Neural progenitor cell (in vitro differentiated cells): Measurements from ENCODE around the gene SNX7. TPM values are rescaled to one million over a fixed set of nuclear protein-coding genes. Genes with fewer than 3 reads are reported as not detected.

ENCODE experiments used
- DNase-seq: peaks from one replicate; pipeline ENCODE4 v3.0.0-alpha.2; 2016; ENCODE audit warnings: low spot score
- H2AFZ ChIP-seq: fragments of 200-600 bp; sonication (generic); replicated peaks from 2 replicates; pipeline ENCODE4 v1.6.1; 2016; ENCODE audit warnings: antibody characterized with exemption
- H3F3A ChIP-seq: fragments of 200-600 bp; sonication (generic); 2 replicates; pipeline ENCODE4 v1.6.1; 2016; ENCODE audit warnings: antibody characterized with exemption, low read depth
- H3K27ac ChIP-seq: fragments of 200-600 bp; sonication (generic); 2 replicates; pipeline ENCODE4 v1.5.1; 2016; ENCODE audit warnings: mild to moderate bottlenecking
- H3K27me3 ChIP-seq: fragments of 200-600 bp; sonication (generic); 2 replicates; pipeline ENCODE4 v1.6.1; 2016; ENCODE audit warnings: mild to moderate bottlenecking, moderate library complexity
- H3K36me3 ChIP-seq: fragments of 200-600 bp; sonication (generic); 2 replicates; pipeline ENCODE4 v1.5.1; 2016
- H3K4me1 ChIP-seq: fragments of 200-600 bp; sonication (generic); 2 replicates; pipeline ENCODE4 v1.6.1; 2016; ENCODE audit warnings: mixed run types
- H3K4me2 ChIP-seq: fragments of 200-600 bp; sonication (generic); 2 replicates; pipeline ENCODE4 v1.6.1; 2016
- H3K4me3 ChIP-seq: fragments of 200-600 bp; sonication (generic); 2 replicates; pipeline ENCODE4 v1.5.1; 2016
- H3K79me2 ChIP-seq: fragments of 200-600 bp; sonication (generic); 2 replicates; pipeline ENCODE4 v1.6.1; 2016; ENCODE audit warnings: low read depth
- H3K9ac ChIP-seq: fragments of 200-600 bp; sonication (generic); 2 replicates; pipeline ENCODE4 v1.6.1; 2016
- H3K9me3 ChIP-seq: fragments of 200-600 bp; sonication (generic); 2 replicates; pipeline ENCODE4 v1.5.1; 2016; ENCODE audit warnings: low read depth
- H4K20me1 ChIP-seq: fragments of 200-600 bp; sonication (generic); 2 replicates; pipeline ENCODE4 v1.6.1; 2016; ENCODE audit warnings: low read depth
- H3K27ac Mint-ChIP-seq: 3 replicates; pipeline ENCODE4 v1.8.0; 2021; ENCODE audit warnings: mixed read lengths
- H3K27me3 Mint-ChIP-seq: 2 replicates; pipeline ENCODE4 v1.8.0; 2022; ENCODE audit warnings: low read depth, mild to moderate bottlenecking, inconsistent platforms, moderate library complexity, mixed read lengths; ENCODE audit not compliant: insufficient read depth
- H3K36me3 Mint-ChIP-seq: 3 replicates; pipeline ENCODE4 v1.8.0; 2021; ENCODE audit warnings: mixed read lengths
- H3K4me1 Mint-ChIP-seq: 3 replicates; pipeline ENCODE4 v1.8.0; 2021; ENCODE audit warnings: mixed read lengths
- H3K4me3 Mint-ChIP-seq: 3 replicates; pipeline ENCODE4 v1.8.0; 2021; ENCODE audit warnings: mild to moderate bottlenecking, moderate library complexity, mixed read lengths
- H3K9me3 Mint-ChIP-seq: 3 replicates; pipeline ENCODE4 v1.8.0; 2020; ENCODE audit warnings: mixed read lengths
- CTCF ChIP-seq: fragments of 200-600 bp; sonication (generic); IDR thresholded peaks from 2 replicates; pipeline ENCODE4 v1.5.1; 2017; ENCODE audit warnings: antibody characterized with exemption, mild to moderate bottlenecking
- EZH2 ChIP-seq: fragments of 200-600 bp; sonication (generic); IDR thresholded peaks from 2 replicates; pipeline ENCODE4 v1.6.1; 2017; ENCODE audit warnings: antibody characterized with exemption, mild to moderate bottlenecking, moderate library complexity
- EZH2phosphoT487 ChIP-seq: fragments of 200-600 bp; sonication (generic); IDR thresholded peaks from 2 replicates; pipeline ENCODE4 v1.6.1; 2017; ENCODE audit warnings: antibody characterized with exemption
- total RNA-seq: library from RNA; depleted of rRNA; stranded (reverse); fragments of >200 nt; gene quantifications from 2 replicates; pipeline ENCODE4 v1.2.3, GENCODE V29; 2015; ENCODE audit warnings: low replicate concordance

Gene SNX7
- total RNA-seq, 1 donor from 2014 or later = 46.7 TPM

DNA sequence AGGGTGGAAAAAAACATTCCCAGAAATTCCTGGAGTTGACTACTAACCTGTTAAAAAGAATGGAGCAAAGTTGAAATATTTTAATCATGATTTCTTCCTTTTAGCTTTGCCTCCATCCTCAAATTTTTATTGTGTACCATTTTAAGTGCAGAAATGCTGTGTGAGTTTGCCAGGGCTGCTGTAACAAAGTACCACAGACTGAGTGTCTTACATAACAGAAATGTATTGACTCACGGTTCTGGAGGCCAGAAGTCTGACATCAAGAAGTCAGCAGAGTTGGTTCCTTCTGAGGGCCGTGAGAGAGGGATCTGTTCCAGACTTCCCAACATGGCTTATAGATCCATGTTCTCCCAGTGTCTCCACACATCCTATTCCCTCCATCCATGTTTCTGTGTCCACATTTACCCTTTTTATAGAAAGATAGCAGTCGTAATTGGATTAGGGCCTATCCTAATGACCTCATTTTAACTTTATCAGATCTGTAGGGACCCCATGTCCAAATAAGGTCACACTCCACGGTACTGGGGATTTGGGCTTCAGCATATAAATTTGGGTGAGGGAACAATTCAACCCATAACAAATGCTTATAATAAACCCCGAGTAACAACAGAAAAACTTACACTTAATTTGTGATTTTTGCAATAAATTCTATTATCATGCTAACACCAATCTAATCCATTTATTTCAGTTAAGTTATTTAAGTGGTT lies 12.7 kb downstream of the SNX7 start:
- H3K79me2 ChIP-seq = peaks cover 16% of the 10 kb centered on the region

DNA sequence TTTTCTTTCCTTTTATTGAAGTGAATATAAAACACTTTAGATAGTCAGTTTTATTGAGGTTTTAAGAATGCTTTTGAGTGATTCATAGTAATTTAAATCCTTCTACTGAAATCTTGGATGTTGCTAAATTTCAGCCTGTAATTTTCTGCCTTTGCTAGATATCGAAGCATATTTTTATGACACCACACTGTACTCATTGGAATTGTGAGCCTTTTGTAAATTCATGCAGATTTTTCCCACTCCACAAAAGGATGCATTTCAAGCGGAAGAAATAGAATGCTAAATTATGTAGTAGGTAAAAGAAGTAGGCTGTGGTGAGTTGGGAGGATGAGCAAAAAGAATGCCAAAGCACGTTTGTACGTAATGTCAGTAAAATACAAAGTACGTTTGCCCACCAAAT lies 13.8 kb downstream of the SNX7 start:
- Histone ChIP-seq H3K4me3 (no peak overlapping the region), H2AFZ (no peak overlapping the region), H3K27ac (no peak overlapping the region), H3K4me2 (no peak overlapping the region), H4K20me1 (no peaks in the 10 kb centered on the region), H3K9me3 (no peaks in the 10 kb centered on the region), H3K9ac (no peak overlapping the region), H3K79me2 (peaks cover 16% of the 10 kb centered on the region), H3F3A (no peaks in the 10 kb centered on the region), H3K27me3 (no peaks in the 10 kb centered on the region), H3K36me3 (no peaks in the 10 kb centered on the region), H3K4me1 (no peaks in the 10 kb centered on the region)
- Mint-ChIP-seq H3K27ac (no peak overlapping the region), H3K27me3 (no peaks in the 10 kb centered on the region), H3K36me3 (peaks cover 4% of the 10 kb centered on the region), H3K9me3 (no peaks in the 10 kb centered on the region), H3K4me3 (no peak overlapping the region), H3K4me1 (no peaks in the 10 kb centered on the region)
- TF ChIP-seq EZH2 (no peak), EZH2phosphoT487 (no peak)
- no peak for DNase-seq

More for the DNA sequence above, 12.7 kb downstream of the SNX7 start:
- no peaks in the 10 kb centered on the region for H4K20me1 ChIP-seq
- H3K27ac ChIP-seq = no peak overlapping the region
- no peaks in the 10 kb centered on the region for H3K36me3 ChIP-seq
- no peak overlapping the region for H3K27ac Mint-ChIP-seq
- no peak for DNase-seq
- no peak for TF ChIP-seq CTCF
- peaks cover 4% of the 10 kb centered on the region for H3K36me3 Mint-ChIP-seq
- no peaks in the 10 kb centered on the region for H3K9me3 ChIP-seq
- no peaks in the 10 kb centered on the region for H3K27me3 Mint-ChIP-seq
- no peak overlapping the region for H3K4me3 Mint-ChIP-seq
- H3K4me2 ChIP-seq = no peak overlapping the region
- no peaks in the 10 kb centered on the region for H3K9me3 Mint-ChIP-seq
- no peak overlapping the region for H2AFZ ChIP-seq
- H3K9ac ChIP-seq = no peak overlapping the region
- no peaks in the 10 kb centered on the region for H3F3A ChIP-seq
- H3K4me3 ChIP-seq = no peak overlapping the region
- no peaks in the 10 kb centered on the region for H3K4me1 ChIP-seq
- H3K4me1 Mint-ChIP-seq = no peaks in the 10 kb centered on the region
- H3K27me3 ChIP-seq = no peaks in the 10 kb centered on the region

- Histone ChIP-seq H3K27ac (no peak overlapping the region), H3K9ac (no peak overlapping the region), H3F3A (no peaks in the 10 kb centered on the region), H3K4me2 (no peak overlapping the region), H3K79me2 (peaks cover 16% of the 10 kb centered on the region), H2AFZ (no peak overlapping the region), H3K27me3 (no peaks in the 10 kb centered on the region), H3K36me3 (no peaks in the 10 kb centered on the region), H3K4me1 (no peaks in the 10 kb centered on the region), H3K9me3 (no peaks in the 10 kb centered on the region), H3K4me3 (no peak overlapping the region), H4K20me1 (no peaks in the 10 kb centered on the region)
- Mint-ChIP-seq H3K27me3 (no peaks in the 10 kb centered on the region), H3K4me1 (no peaks in the 10 kb centered on the region), H3K27ac (no peak overlapping the region), H3K4me3 (no peak overlapping the region), H3K36me3 (peaks cover 2% of the 10 kb centered on the region), H3K9me3 (no peaks in the 10 kb centered on the region)
- no peak for TF ChIP-seq CTCF
- no peak for TF ChIP-seq EZH2phosphoT487
- TF ChIP-seq EZH2 = no peak
- DNase-seq = no peak
These were observed 15.8 kb downstream of the SNX7 start for GRCh38 chr1:98677288-98677687.

DNA sequence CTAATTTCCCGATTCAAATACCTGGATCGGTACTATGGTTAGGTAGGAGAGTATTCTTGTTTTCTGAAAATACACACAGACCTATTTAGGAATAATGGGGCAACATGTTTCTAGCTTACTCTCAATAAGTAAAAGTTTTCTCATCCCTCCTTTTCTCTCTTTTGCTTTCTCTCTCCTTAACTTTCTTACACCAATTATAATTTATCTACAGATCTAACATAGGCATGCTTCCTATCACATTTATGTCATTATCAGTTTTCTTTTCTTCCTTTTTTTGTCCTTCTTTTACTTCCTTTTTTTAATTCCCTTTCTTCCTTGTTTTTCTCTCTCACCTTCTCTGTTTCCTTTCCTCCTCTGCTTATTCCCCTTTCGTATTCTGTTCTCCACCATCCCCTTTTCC lies 20.3 kb downstream of the SNX7 start:
- Histone ChIP-seq H3K4me1 (no peaks in the 10 kb centered on the region), H3K79me2 (no peaks in the 10 kb centered on the region)

More for the DNA sequence above, 20.3 kb downstream of the SNX7 start:
- Histone ChIP-seq H3K9ac (no peak overlapping the region), H3K4me2 (no peak overlapping the region), H3K27me3 (no peaks in the 10 kb centered on the region), H4K20me1 (no peaks in the 10 kb centered on the region), H3K4me3 (no peak overlapping the region), H2AFZ (no peak overlapping the region), H3K36me3 (no peaks in the 10 kb centered on the region), H3F3A (no peaks in the 10 kb centered on the region), H3K27ac (no peak overlapping the region), H3K9me3 (no peaks in the 10 kb centered on the region)
- TF ChIP-seq CTCF = no peak
- TF ChIP-seq EZH2 = no peak
- no peak for TF ChIP-seq EZH2phosphoT487
- no peak for DNase-seq
- Mint-ChIP-seq H3K36me3 (peaks cover 4% of the 10 kb centered on the region), H3K4me3 (no peak overlapping the region), H3K4me1 (no peaks in the 10 kb centered on the region), H3K27ac (no peak overlapping the region), H3K9me3 (no peaks in the 10 kb centered on the region), H3K27me3 (no peaks in the 10 kb centered on the region)
